ENCODE measurements around the gene BLVRB.
"Not testable (repeated sequence)": the region's sequence is repeated elsewhere in the genome, so short reads cannot be mapped to it uniquely, and the experiment has no call there.

BLVRB gene

DNA sequence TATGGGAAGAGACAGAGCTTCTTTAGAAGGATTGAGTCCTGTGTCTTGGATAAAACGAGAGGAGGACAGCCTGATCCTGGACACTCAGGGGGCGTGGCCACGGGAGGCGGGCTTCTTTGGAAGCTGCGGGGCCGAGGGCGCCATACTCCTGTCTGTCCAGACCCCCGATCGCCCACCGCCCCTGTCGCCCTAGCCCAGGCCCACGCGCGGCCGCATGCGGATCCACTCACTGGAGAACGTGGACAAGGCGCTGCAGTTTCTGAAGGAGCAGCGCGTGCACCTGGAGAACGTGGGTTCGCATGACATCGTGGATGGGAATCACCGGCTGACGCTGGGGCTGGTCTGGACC lies 24.3 kb upstream of the BLVRB start:
- in situ Hi-C loops (cut with MboI; ENCODE audit: low sequenced_read_pairs), result no loop called here

DNA sequence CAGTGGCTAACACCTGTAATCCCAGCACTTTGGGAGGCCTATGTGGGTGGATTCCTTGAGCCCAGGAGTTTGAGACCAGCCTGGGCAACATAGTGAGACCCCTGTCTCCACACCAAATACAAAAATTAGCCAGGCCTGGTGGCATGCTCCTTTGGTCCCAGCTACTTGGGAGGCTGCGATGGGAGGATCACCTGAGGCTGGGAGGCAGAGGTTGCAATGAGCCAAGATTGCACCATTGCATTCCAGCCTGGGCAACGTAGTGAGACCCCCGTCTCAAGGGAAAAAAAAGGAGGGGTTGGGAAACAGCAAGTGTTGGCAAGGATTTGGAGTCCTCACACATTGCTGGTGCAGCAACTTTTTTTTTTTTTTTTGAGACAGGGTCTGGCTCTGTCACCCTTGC lies 20.5 kb upstream of the BLVRB start:
- in situ Hi-C loops (cut with MboI; ENCODE audit: low sequenced_read_pairs), result no loop called here

DNA sequence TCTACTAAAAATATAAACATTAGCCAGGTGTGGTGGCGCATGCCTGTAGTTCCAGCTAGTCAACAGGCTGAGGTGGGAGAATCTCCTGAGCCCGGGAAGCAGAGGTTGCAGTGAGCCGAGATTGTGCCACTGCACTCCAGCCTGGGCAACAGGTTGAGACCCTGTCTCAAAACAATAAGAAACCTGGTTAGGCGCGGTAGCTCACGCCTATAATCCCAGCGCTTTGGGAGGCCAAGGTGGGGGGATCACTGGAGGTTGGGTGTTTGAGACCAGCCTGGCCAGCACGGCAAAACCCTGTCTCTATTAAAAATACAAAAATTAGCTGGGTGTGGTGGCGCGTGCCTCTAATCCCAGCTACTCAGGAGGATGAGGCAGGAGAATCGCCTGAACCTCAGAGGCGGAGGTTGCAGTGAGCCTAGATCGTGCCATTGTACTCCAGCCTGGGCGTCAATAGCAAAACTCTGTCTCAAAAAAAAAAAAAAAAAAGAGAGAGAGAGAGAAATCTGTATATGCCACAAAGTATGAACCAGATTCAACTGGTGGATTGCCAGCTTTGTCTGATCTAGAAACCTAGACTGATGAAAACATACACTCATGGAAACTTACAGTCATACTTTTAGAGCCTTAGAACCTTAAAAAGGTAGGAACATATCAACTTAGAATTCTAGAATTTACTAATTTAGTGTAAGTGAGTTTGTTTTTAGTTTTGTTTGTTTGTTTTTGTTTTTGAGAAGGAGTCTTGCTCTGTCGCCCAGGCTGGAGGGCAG lies 10.5 kb upstream of the BLVRB start:
- in situ Hi-C loops (cut with MboI; ENCODE audit: low sequenced_read_pairs), result not testable (repeated sequence)

GRCh38 chr19:40474737-40475136 lies 9.2 kb upstream of the BLVRB start:
- in situ Hi-C loops (cut with MboI; ENCODE audit: low sequenced_read_pairs), result no loop called here

DNA sequence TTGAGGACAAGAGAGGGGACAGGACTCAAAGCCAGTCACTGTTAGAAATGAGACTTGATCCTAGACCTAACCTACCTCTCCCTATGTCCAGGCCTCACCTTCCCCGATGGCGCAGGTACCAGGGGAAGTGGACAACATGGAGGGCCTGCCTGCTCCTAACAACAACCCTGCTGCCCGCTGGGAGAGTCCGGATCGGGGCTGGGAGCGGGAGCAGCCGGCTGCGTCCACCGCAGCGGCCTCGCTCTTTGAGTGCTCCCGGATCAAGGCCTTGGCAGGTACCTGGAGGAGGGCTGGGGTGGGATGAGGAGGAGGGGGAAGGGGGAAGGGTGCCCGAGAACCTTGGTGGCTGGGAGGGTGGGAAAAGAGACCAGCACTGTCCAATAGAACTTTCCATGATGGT lies 7.0 kb upstream of the BLVRB start:
- in situ Hi-C loops (cut with MboI; ENCODE audit: low sequenced_read_pairs), result no loop called here

- in situ Hi-C loops (cut with MboI; ENCODE audit: low sequenced_read_pairs), result no loop called here
Observed at GRCh38 chr19:40471111-40471510, 5.6 kb upstream of the BLVRB start.

DNA sequence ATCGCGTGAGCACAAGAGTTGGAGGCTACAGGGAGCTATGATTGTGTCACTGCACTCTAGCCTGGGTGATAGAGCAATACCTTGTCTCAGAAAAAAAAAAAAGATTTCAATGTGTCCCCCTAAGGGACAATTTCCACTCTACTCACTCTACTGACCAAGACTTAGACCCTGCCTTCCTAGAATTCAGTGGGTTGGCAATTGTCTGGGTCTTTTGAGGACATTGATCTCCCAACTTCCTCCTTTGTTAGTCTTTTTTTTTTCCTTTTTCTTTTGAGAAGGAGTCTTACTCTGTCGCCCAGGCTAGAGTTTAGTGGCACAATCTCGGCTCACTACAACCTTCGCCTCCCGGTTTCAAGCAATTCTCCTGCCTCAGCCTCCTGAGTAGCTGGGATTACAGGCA lies 3.5 kb upstream of the BLVRB start:
- in situ Hi-C loops (cut with MboI; ENCODE audit: low sequenced_read_pairs), result no loop called here

GRCh38 chr19:40466985-40467734 lies 1.6 kb upstream of the BLVRB start, which contains the start of gene SPTBN4:
SPTBN4 (plus strand) TSS chr19:40467001; CDS start chr19:40472622, 5,621 bp downstream.
- in situ Hi-C loops (cut with MboI; ENCODE audit: low sequenced_read_pairs), result no loop called here

GRCh38 chr19:40466219-40466984 lies 857 bp upstream of the BLVRB start:
- in situ Hi-C loops (cut with MboI; ENCODE audit: low sequenced_read_pairs), result no loop called here

DNA sequence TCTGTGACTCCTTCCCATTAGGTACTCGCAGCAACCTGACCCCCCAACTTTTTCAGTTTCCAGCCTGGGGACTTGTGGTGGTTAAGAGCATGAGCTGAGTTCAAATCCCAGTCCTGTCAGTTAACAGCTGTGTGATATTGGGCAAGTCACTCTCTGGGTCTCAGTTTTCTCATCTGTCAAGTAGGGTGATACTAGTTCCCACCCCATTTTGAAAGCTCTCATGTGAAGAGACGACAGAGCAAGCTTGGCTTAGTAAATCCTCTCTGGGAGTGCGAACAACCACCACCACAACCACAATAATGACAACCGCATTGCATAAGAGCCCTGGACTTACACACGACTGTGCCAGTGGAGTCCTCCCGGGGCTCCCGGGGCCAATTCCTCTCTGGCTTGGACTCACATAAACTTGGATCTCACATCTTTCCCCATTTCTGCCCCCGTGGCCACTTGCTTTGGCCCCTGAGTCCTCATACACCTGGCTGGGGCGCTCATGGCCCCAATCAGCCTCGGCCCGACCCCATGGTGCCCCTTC lies 454 bp downstream of the BLVRB start:
- in situ Hi-C loops (cut with MboI; ENCODE audit: low sequenced_read_pairs), result no loop called here

DNA sequence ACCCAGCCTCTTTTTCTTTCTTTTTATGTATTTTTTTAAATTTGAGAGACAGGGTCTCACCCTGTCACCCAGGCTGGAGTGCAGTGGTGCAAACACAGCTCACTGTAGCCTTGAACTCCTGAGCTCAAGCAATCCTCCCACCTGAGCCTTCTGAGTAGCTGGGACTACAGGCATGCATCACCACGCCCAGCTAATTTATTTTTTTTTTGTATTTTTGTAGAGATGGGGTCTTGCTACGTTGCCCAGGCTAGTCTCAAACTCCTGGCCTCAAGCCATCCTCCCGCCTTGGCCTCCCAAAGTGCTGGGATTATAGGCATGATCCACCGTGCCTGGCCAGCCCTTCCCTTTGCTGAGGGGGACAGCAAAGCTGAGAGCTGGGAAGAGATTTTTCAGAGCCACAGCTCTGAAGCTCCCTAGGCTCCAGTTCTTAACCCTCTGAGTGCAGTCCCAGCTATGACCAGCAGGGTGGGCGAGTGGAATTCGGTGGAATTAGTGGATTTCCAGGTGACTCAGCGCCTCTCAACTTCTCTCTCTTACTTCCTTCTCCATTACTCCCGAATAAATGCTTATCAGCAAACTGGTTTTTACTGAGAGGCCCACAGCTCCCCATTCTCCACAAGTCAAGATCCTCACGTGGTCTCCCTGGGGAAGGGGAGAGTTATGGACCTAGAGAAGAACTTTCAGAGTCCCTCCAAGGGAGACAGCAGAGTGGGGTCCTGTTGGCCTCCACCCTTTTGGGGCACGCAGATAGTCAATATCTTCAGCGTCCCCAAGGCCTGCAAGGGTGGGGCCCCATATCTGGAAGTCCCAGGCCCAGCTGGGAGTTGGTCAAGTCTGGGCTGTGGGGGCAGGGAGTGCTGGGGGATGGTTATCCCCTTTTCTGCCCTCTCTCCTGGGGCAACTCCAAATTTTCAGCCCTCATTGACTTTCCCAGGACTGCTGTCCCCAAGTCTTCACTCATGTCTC lies 1.2 kb downstream of the BLVRB start:
- in situ Hi-C loops (cut with MboI; ENCODE audit: low sequenced_read_pairs), result no loop called here

DNA sequence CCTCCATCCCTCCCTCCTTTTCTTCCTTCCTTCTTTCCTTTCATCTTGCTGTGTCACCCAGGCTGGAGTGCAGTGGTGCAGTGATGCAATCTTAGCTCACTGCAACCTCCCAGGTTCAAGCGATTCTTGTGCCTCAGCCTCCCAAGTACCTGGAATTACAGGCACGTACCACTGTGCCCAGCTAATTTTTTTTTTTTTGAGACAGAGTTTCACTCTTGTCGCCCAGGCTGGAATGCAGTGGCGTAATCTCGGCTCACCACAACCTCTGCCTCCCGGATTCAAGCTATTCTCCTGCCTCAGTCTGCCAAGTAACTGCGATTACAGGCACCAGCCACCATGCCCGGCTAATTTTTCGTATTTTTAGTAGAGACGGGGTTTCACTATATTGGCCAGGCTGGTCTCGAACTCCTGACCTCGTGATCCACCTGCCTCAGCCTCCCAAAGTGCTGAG lies 1.9 kb downstream of the BLVRB start:
- in situ Hi-C loops (cut with MboI; ENCODE audit: low sequenced_read_pairs), result not testable (repeated sequence)

DNA sequence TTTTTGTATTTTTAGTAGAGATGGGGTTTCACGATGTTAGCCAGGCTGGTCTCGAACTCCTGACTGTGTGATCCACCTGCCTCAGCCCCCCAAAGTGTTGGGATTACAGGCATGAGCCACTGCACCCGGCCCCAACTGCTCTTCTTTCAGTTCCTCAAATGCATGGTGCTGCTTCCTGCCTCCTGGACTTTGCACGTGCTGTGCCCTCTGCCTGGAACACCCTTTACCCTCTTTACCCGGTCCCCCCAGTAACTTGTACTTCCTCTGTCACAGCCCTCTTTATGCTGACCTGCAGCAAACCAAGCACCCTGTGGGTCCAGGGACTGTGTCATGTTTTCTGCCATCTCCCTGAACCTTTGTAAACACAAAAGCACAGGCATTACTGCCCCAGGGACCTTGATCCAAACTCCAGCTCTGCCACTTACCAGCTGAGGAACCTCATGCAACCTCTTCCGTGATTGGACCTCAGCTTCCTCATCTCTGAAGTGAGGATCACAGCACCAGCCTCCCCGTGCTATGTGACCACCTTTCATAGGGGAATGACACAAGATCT lies 3.8 kb downstream of the BLVRB start:
- in situ Hi-C loops (cut with MboI; ENCODE audit: low sequenced_read_pairs), result no loop called here

- in situ Hi-C loops (cut with MboI; ENCODE audit: low sequenced_read_pairs), result no loop called here
Observed at GRCh38 chr19:40460185-40460584, 5.4 kb downstream of the BLVRB start.

- in situ Hi-C loops (cut with MboI; ENCODE audit: low sequenced_read_pairs), result no loop called here
Observed at GRCh38 chr19:40458597-40458974, 7.0 kb downstream of the BLVRB start.

DNA sequence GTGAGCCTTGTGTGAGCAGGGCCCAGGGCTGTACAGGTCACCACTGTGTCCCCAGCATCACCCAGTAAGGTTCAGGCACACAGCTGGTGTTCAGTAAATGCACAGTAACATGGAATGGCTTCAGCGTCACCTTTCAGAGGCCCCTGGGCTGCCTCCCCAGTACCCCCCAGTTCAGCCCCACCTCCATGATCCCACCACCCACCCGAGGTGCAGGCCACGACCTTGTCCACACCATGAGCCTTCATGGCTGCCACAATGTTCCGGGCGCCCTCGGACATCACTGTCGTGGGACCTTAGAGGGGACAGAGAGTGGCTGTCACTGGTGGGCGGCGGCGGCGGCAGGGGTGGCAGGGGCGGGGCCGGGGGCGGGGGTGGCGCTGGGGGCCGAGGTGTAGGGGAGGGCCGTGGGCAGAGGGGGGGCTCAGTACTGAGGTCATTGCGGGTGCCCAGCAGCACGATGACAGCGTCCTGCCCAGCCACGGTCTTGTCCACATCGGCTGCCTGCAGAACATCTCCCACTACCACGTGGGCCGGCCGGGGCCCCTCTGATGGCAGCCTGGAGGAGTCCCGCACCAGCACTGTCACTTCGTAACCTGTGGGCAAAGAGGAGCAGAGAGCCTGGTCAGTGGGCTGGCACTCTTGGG lies 7.5 kb downstream of the BLVRB start:
- in situ Hi-C loops (cut with MboI; ENCODE audit: low sequenced_read_pairs), result no loop called here

- in situ Hi-C loops (cut with MboI; ENCODE audit: low sequenced_read_pairs), result no loop called here
Observed at GRCh38 chr19:40457048-40457447, 8.5 kb downstream of the BLVRB start.

DNA sequence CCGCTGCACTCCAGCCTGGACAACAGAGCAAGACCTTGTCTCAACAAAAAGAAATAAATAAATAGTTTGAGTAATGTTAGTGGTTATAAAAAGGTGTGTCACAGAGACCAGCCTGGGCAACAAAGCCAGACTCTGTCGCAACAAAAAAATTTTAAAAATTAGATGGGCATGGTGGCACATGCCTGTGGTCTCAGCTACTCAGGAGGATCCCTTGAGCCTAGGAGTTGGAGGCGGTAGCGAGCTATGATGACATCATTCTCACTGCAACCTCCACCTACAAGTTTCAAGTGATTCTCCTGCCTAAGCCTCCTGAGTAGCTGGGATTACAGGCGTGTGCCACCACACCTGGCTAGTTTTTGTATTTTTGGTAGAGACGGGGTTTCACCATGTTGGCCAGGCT lies 11.6 kb downstream of the BLVRB start:
- in situ Hi-C loops (cut with MboI; ENCODE audit: low sequenced_read_pairs), result not testable (repeated sequence)

GRCh38 chr19:40453151-40453735 lies 12.3 kb downstream of the BLVRB start:
- in situ Hi-C loops (cut with MboI; ENCODE audit: low sequenced_read_pairs), result no loop called here

Data from HL-60/S4 (cell line).